ENCODE data around the gene TRIML1. TPM values are rescaled to one million over a fixed set of nuclear protein-coding genes. Genes with fewer than 3 reads are reported as not detected.

Gene TRIML1
- total and polyA plus RNA-seq, 9 of the 15 experiments (the other 6 are each of a cell fraction or from before 2014, with no cell fraction given): 0.10 TPM; not detected in 8

GRCh38 chr4:188132232-188132631 is 7.0 kb upstream of the TRIML1 start:
- TF ChIP-seq ZNF347 (CRISPR knock-in tag; IDR thresholded peaks at IDR 0.05; ENCODE audit: low read depth): no peak
- no peak for TF ChIP-seq ZNF79 (CRISPR knock-in tag; IDR thresholded peaks at IDR 0.05; ENCODE audit: low read depth)
- no peak for TF ChIP-seq IFI16 (CRISPR knock-in tag; IDR thresholded peaks at IDR 0.05)
- TF ChIP-seq EHMT2 (IDR thresholded peaks at IDR 0.05): no peak
- TF ChIP-seq POLR2B (IDR thresholded peaks at IDR 0.05; ENCODE audit: low read depth, partially characterized antibody): no peak
- no peaks in the 10 kb centered on the region for H3K4me1 ChIP-seq (replicated peaks in 1 of 2; ENCODE audit: control insufficient read depth in 2 of 2, insufficient read depth in 2 of 2, low read length in 2 of 2)
- no peak overlapping the region for H3K4me3 ChIP-seq
- no peak overlapping the region for H3K4me2 ChIP-seq (ENCODE audit: insufficient read depth, low read length)
- H3K36me3 ChIP-seq (ENCODE audit: control insufficient read depth, insufficient read depth, low read length): no peaks in the 10 kb centered on the region
- H3K27me3 ChIP-seq (ENCODE audit: control insufficient read depth in 2 of 2, insufficient read depth in 2 of 2, low read length in 2 of 2): no peaks in the 10 kb centered on the region
- 0% methylated on average over 5 of the region's 5 CpGs for WGBS (ENCODE audit: insufficient coverage, low coverage, missing lambda C conversion rate)
- DNase-seq (ENCODE audit: extremely low read depth in 1 of 4, low spot score in 3 of 4) (no peak), FAIRE-seq (no peak), ATAC-seq (no peak)
- H3K9me1 ChIP-seq (ENCODE audit: control insufficient read depth, insufficient read depth, low read length): no peaks in the 10 kb centered on the region
- no peak overlapping the region for H3K27ac ChIP-seq (ENCODE audit: extremely low read depth, low read depth, low read length)
- H3K79me2 ChIP-seq (ENCODE audit: control insufficient read depth, insufficient read depth, low read length): no peaks in the 10 kb centered on the region
- in situ Hi-C loops (cut with MboI): no loop called here
- no peak overlapping the region for H2AFZ ChIP-seq (ENCODE audit: low read depth, low read length)
- intact Hi-C loops (cut with micrococcal nuclease): no loop called here
- H3K9ac ChIP-seq (ENCODE audit: insufficient read depth in 1 of 2, low read depth in 2 of 2, low read length in 2 of 2): no peak overlapping the region
- ChIA-PET POLR2A (no interaction called here), CTCF (ENCODE audit: low intra/inter-chr PET ratio) (no interaction called here)
- BruUV-seq (replicated peaks): no TSS peak
- H3K9me3 ChIP-seq (replicated peaks; ENCODE audit: control insufficient read depth, insufficient read depth, low read depth, low read length): no peaks in the 10 kb centered on the region
- H4K20me1 ChIP-seq (replicated peaks; ENCODE audit: control insufficient read depth, insufficient read depth, low read length): no peaks in the 10 kb centered on the region

DNA sequence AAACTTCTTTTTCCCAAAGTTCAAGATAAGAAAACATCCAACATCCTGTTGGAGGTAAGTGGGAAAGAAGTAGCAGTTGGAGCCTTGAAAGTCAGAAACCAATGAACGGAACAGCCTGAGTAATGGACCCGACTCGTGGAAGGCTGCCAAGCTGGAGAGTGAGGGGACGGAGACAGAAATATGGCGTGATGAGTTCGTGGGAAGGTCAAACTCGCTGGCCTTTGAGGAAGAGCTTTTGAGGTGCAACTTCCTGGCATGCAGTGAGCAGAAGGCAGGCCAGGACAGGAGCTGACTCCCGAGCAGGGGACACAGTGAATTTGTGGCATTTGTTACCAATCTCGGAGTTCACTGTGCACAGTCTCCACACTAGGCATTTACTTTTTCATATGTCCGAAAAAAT is 1.0 kb upstream of the TRIML1 start:
- WGBS (ENCODE audit: insufficient coverage, low coverage, missing lambda C conversion rate): 2% methylated on average over 9 of the region's 10 CpGs
- intact Hi-C loops (cut with micrococcal nuclease) (no loop called here), in situ Hi-C loops (cut with MboI) (no loop called here)
- Histone ChIP-seq H4K20me1 (replicated peaks; ENCODE audit: control insufficient read depth, insufficient read depth, low read length) (no peaks in the 10 kb centered on the region), H3K9me1 (ENCODE audit: control insufficient read depth, insufficient read depth, low read length) (no peaks in the 10 kb centered on the region), H3K4me3 (no peak overlapping the region), H3K27me3 (ENCODE audit: control insufficient read depth in 2 of 2, insufficient read depth in 2 of 2, low read length in 2 of 2) (no peaks in the 10 kb centered on the region), H3K4me1 (replicated peaks in 1 of 2; ENCODE audit: control insufficient read depth in 2 of 2, insufficient read depth in 2 of 2, low read length in 2 of 2) (no peaks in the 10 kb centered on the region), H3K36me3 (ENCODE audit: control insufficient read depth, insufficient read depth, low read length) (no peaks in the 10 kb centered on the region), H3K9me3 (replicated peaks; ENCODE audit: control insufficient read depth, insufficient read depth, low read depth, low read length) (no peaks in the 10 kb centered on the region), H3K9ac (ENCODE audit: insufficient read depth in 1 of 2, low read depth in 2 of 2, low read length in 2 of 2) (no peak overlapping the region), H3K79me2 (ENCODE audit: control insufficient read depth, insufficient read depth, low read length) (no peaks in the 10 kb centered on the region), H2AFZ (ENCODE audit: low read depth, low read length) (no peak overlapping the region), H3K4me2 (ENCODE audit: insufficient read depth, low read length) (no peak overlapping the region), H3K27ac (ENCODE audit: extremely low read depth, low read depth, low read length) (no peak overlapping the region)
- POLR2A ChIA-PET: no interaction called here
- ATAC-seq: no peak
- no TSS peak for BruUV-seq (replicated peaks)
- DNase-seq (ENCODE audit: extremely low read depth in 1 of 4, low spot score in 3 of 4): no peak
- CTCF ChIA-PET (ENCODE audit: low intra/inter-chr PET ratio): no interaction called here
- FAIRE-seq: no peak
- TF ChIP-seq CXXC5 (CRISPR knock-in tag; IDR thresholded peaks at IDR 0.05): no peak
- TF ChIP-seq, protein P1, sequence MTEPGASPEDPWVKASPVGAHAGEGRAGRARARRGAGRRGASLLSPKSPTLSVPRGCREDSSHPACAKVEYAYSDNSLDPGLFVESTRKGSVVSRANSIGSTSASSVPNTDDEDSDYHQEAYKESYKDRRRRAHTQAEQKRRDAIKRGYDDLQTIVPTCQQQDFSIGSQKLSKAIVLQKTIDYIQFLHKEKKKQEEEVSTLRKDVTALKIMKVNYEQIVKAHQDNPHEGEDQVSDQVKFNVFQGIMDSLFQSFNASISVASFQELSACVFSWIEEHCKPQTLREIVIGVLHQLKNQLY (CRISPR knock-in tag; conservative IDR thresholded peaks at IDR 0.05): no peak
- TF ChIP-seq STAT5B (CRISPR knock-in tag; IDR thresholded peaks at IDR 0.05): no peak
- TF ChIP-seq ARNT (IDR thresholded peaks at IDR 0.05): no peak
- TF ChIP-seq BRCA1 (IDR thresholded peaks at IDR 0.05): no peak
- TF ChIP-seq BRCA1 (CRISPR knock-in tag; IDR thresholded peaks at IDR 0.05): no peak
- TF ChIP-seq PRMT5 (CRISPR knock-in tag; IDR thresholded peaks at IDR 0.05): no peak
- TF ChIP-seq KDM5B (IDR thresholded peaks at IDR 0.05; ENCODE audit: insufficient replicate concordance, low read depth, low read length): no peak
- no peak for TF ChIP-seq RBM14 (IDR thresholded peaks at IDR 0.05; ENCODE audit: borderline replicate concordance, insufficient read depth, low read depth, low read length)
- TF ChIP-seq, protein P2, sequence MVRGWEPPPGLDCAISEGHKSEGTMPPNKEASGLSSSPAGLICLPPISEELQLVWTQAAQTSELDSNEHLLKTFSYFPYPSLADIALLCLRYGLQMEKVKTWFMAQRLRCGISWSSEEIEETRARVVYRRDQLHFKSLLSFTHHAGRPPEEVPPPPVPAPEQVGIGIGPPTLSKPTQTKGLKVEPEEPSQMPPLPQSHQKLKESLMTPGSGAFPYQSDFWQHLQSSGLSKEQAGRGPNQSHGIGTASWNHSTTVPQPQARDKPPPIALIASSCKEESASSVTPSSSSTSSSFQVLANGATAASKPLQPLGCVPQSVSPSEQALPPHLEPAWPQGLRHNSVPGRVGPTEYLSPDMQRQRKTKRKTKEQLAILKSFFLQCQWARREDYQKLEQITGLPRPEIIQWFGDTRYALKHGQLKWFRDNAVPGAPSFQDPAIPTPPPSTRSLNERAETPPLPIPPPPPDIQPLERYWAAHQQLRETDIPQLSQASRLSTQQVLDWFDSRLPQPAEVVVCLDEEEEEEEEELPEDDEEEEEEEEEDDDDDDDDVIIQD (CRISPR knock-in tag; IDR thresholded peaks at IDR 0.05): no peak
- TF ChIP-seq ZNF785 (CRISPR knock-in tag; IDR thresholded peaks at IDR 0.05): no peak
